Ishikawa (cell line): ENCODE data around the gene SCFD2.

Source experiments
- CEBPB ChIP-seq: IDR thresholded peaks from 2 replicates; pipeline ENCODE4 v1.6.1; 2012
- EGR1 ChIP-seq: IDR thresholded peaks from 2 replicates; pipeline ENCODE4 v1.6.1; 2012
- FOXM1 ChIP-seq: IDR thresholded peaks from 2 replicates; pipeline ENCODE4 v1.6.1; 2012; ENCODE audit warnings: low read depth, borderline replicate concordance
- NFIC ChIP-seq: IDR thresholded peaks from 2 replicates; pipeline ENCODE4 v1.6.1; 2012
- RAD21 ChIP-seq: IDR thresholded peaks from 2 replicates; pipeline ENCODE4 v1.6.1; 2012; ENCODE audit warnings: low read depth
- TAF1 ChIP-seq: IDR thresholded peaks from 2 replicates; pipeline ENCODE4 v1.6.1; 2012; ENCODE audit warnings: low read depth, mild to moderate bottlenecking
- YY1 ChIP-seq: IDR thresholded peaks from 2 replicates; pipeline ENCODE4 v1.6.1; 2012; ENCODE audit warnings: low read depth
- TF ChIP-seq, protein P1 (sequence below): IDR thresholded peaks from 2 replicates; pipeline ENCODE4 v1.6.1; 2012

DNA sequence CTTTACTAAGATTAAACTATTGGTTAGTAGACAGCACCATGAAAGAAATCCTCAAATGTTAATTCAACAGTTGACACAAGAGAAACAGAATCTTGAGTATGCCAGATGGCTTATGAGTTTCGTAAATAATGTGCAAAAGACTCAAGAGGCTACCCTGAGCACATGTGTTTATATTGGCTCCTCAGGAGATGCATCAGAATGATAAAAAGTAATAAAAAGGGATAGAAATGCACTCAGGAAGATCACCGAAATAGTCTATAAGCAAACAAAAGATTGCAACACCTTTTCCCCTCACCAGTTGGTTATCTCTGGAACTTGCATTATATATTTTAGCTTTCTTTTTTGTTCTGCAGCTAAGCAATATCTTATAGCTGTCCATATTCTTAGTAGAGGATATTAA, 84.4 kb downstream of the SCFD2 start:
- TF ChIP-seq CEBPB (no peak), TAF1 (no peak), NFIC (no peak), RAD21 (no peak), FOXM1 (no peak), EGR1 (no peak), YY1 (no peak)
- TF ChIP-seq, protein P1, sequence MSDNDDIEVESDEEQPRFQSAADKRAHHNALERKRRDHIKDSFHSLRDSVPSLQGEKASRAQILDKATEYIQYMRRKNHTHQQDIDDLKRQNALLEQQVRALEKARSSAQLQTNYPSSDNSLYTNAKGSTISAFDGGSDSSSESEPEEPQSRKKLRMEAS: no peak
